Measurements from ENCODE around the gene ARID2.
A peak's percentile ranks its signal among the peaks of the same experiment; 100 is the strongest.

The ARID2 gene

DNA sequence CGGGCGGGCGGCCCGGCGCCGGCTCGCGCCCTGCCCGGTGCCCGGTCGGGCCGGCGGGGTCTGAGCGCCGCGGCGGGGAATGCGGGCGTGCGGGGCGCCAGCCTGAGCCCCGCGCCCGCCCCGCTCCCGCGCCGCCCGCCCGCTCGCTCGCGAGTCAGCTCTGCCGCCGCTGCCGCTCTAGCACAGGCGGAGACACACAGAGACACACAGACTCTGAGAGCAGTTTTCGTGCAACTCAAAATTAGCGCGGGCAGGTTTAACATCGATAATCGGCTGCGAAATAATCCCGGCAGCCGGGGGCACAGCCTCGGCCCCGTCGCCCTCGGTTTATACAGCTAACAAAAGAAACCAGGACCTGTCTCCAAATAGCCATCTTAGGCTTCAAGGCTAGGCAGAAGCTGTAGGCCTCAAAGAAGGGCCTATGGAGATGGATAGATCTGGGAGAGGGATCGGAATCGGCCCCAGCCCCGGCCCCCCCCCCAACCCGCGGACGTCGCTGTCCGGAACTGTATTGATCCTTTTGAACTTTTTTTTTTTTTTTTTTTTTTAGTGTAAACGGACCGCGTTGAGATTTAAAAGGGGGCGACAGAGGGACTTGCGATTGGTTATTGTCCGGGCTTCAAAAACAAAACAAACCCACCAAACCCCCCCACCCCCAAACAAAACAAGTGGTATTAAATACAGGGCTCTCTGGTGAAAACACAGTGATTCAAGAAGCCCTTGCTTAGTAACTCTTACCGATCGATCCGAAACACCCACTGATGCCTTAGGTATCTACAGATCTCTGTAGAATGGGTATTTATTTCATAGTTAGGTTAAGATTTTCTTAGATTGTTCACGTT lies 1.1 kb downstream of the ARID2 start:
- no peaks in the 10 kb centered on the region for H3K9me3 ChIP-seq (ENCODE audit: control insufficient read depth in 2 of 2, low read length in 2 of 2)
- H3K4me1 ChIP-seq (ENCODE audit: control insufficient read depth, insufficient read depth, low read length) = peaks cover 8% of the 10 kb centered on the region
- H3K9ac ChIP-seq (ENCODE audit: low read length in 2 of 2) = peak overlapping the region; percentile 86 to 93
- H3K27me3 ChIP-seq (ENCODE audit: control insufficient read depth in 1 of 2, insufficient read depth in 2 of 2, low read length in 2 of 2) = no peaks in the 10 kb centered on the region
- H3K27ac ChIP-seq (ENCODE audit: low read length) = peak overlapping the region; percentile 88
- H3K4me3 ChIP-seq (ENCODE audit: low read length in 2 of 2) = peak overlapping the region; percentile 79 to 89
- no peaks in the 10 kb centered on the region for H3K36me3 ChIP-seq (ENCODE audit: control insufficient read depth in 2 of 2, insufficient read depth in 2 of 2, low read length in 2 of 2)

- Histone ChIP-seq H3K27ac (ENCODE audit: low read length) (peak overlapping the region; percentile 82), H3K9me3 (ENCODE audit: control insufficient read depth in 2 of 2, low read length in 2 of 2) (no peaks in the 10 kb centered on the region), H3K4me3 (ENCODE audit: low read length in 2 of 2) (peak overlapping the region; percentile 79 to 89), H3K36me3 (ENCODE audit: control insufficient read depth in 2 of 2, insufficient read depth in 2 of 2, low read length in 2 of 2) (no peaks in the 10 kb centered on the region), H3K27me3 (ENCODE audit: control insufficient read depth in 1 of 2, insufficient read depth in 2 of 2, low read length in 2 of 2) (no peaks in the 10 kb centered on the region), H3K9ac (ENCODE audit: low read length in 2 of 2) (peak overlapping the region; percentile 86 to 93), H3K4me1 (ENCODE audit: control insufficient read depth, insufficient read depth, low read length) (peaks cover 8% of the 10 kb centered on the region)
These were observed 1.8 kb downstream of the ARID2 start for GRCh38 chr12:45731190-45731775.

DNA sequence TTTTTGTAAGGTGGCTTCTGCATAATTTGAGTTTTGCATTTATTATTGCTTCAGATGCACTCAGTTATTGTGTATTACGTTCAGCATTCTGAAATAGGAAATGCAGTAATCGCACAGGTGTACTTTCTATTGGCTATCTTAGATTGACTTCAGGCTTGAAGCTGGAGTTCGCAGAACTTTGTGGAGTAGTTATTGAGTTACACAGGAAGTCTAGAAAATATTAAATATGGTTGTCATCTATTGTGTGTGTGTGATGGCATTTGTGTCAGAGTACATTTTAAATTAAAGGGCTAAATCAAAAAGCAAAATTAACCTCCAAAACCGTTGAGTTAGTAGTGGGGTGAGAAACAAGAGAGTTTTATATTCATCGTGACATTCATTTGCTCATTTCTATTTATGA lies 2.7 kb downstream of the ARID2 start:
- Histone ChIP-seq H3K4me3 (ENCODE audit: low read length in 2 of 2) (peak overlapping the region; percentile 36 to 55), H3K9ac (ENCODE audit: low read length in 2 of 2) (peak overlapping the region in 1 of 2 donors; percentile 54), H3K9me3 (ENCODE audit: control insufficient read depth in 2 of 2, low read length in 2 of 2) (no peaks in the 10 kb centered on the region)

DNA sequence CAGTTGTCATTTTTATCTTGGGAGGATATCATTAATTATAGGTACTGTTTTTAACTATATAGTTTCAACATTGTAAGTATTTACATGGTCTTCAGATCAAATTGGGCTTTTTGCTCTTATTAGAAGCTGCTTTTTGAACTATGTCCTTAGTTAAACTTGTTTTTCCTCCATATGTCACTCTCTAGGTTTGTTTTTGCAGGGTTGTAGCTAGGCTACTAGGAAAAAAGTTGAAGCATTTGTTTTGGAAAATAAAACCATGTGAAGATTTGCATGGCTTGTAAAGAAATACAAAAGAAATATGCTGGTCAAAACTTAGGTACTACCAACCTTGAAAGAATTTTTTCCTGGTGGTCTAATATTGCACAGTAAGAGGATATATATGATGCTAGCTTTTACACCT lies 3.4 kb downstream of the ARID2 start:
- no peaks in the 10 kb centered on the region for H3K36me3 ChIP-seq (ENCODE audit: control insufficient read depth in 2 of 2, insufficient read depth in 2 of 2, low read length in 2 of 2)
- peaks cover 6% of the 10 kb centered on the region for H3K4me1 ChIP-seq (ENCODE audit: control insufficient read depth, insufficient read depth, low read length)
- H3K27ac ChIP-seq (ENCODE audit: low read length) = peak overlapping the region; percentile 1
- H3K9me3 ChIP-seq (ENCODE audit: control insufficient read depth in 2 of 2, low read length in 2 of 2) = no peaks in the 10 kb centered on the region
- H3K4me3 ChIP-seq (ENCODE audit: low read length in 2 of 2) = peak overlapping the region in 1 of 2 donors; percentile 54
- no peaks in the 10 kb centered on the region for H3K27me3 ChIP-seq (ENCODE audit: control insufficient read depth in 1 of 2, insufficient read depth in 2 of 2, low read length in 2 of 2)
- peak overlapping the region; percentile 22 to 47 for H3K9ac ChIP-seq (ENCODE audit: low read length in 2 of 2)

More for the DNA sequence above, 2.7 kb downstream of the ARID2 start:
- no peaks in the 10 kb centered on the region for H3K36me3 ChIP-seq (ENCODE audit: control insufficient read depth in 2 of 2, insufficient read depth in 2 of 2, low read length in 2 of 2)
- H3K27me3 ChIP-seq (ENCODE audit: control insufficient read depth in 1 of 2, insufficient read depth in 2 of 2, low read length in 2 of 2) = no peaks in the 10 kb centered on the region
- H3K27ac ChIP-seq (ENCODE audit: low read length) = peak overlapping the region; percentile 26
- H3K4me1 ChIP-seq (ENCODE audit: control insufficient read depth, insufficient read depth, low read length) = peaks cover 8% of the 10 kb centered on the region

DNA sequence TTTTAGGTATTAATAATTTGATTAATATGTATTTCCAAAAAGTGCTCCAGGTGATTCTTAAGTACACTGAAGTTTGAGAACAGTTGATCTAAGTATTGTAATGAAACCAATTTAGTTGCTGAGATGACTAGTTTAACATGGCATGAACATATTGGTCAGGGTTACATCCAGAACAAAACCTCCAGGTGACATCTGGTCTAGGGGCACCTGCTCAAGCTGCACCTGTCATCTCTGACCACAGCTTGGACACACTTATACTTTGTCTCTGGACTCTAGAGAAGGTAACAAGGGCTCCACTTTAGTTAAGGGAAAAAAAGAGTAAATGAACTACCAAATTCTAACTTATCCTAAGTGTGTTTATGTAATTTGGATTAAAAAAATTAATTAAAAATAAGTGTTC lies 8.1 kb downstream of the ARID2 start:
- H3K9ac ChIP-seq (ENCODE audit: low read length in 2 of 2) = no peak overlapping the region
- H3K27me3 ChIP-seq (ENCODE audit: control insufficient read depth in 1 of 2, insufficient read depth in 2 of 2, low read length in 2 of 2) = no peaks in the 10 kb centered on the region
- no peaks in the 10 kb centered on the region for H3K4me1 ChIP-seq (ENCODE audit: control insufficient read depth, insufficient read depth, low read length)
- H3K27ac ChIP-seq (ENCODE audit: low read length) = no peak overlapping the region
- H3K36me3 ChIP-seq (ENCODE audit: control insufficient read depth in 2 of 2, insufficient read depth in 2 of 2, low read length in 2 of 2) = no peaks in the 10 kb centered on the region
- H3K9me3 ChIP-seq (ENCODE audit: control insufficient read depth in 2 of 2, low read length in 2 of 2) = no peaks in the 10 kb centered on the region
- no peak overlapping the region for H3K4me3 ChIP-seq (ENCODE audit: low read length in 2 of 2)

- Histone ChIP-seq H3K27me3 (ENCODE audit: control insufficient read depth in 1 of 2, insufficient read depth in 2 of 2, low read length in 2 of 2) (no peaks in the 10 kb centered on the region), H3K4me3 (ENCODE audit: low read length in 2 of 2) (no peak overlapping the region), H3K27ac (ENCODE audit: low read length) (no peak overlapping the region), H3K9me3 (ENCODE audit: control insufficient read depth in 2 of 2, low read length in 2 of 2) (no peaks in the 10 kb centered on the region), H3K9ac (ENCODE audit: low read length in 2 of 2) (no peak overlapping the region), H3K36me3 (ENCODE audit: control insufficient read depth in 2 of 2, insufficient read depth in 2 of 2, low read length in 2 of 2) (no peaks in the 10 kb centered on the region), H3K4me1 (ENCODE audit: control insufficient read depth, insufficient read depth, low read length) (no peaks in the 10 kb centered on the region)
These were observed 13.1 kb downstream of the ARID2 start for GRCh38 chr12:45742590-45742989.

DNA sequence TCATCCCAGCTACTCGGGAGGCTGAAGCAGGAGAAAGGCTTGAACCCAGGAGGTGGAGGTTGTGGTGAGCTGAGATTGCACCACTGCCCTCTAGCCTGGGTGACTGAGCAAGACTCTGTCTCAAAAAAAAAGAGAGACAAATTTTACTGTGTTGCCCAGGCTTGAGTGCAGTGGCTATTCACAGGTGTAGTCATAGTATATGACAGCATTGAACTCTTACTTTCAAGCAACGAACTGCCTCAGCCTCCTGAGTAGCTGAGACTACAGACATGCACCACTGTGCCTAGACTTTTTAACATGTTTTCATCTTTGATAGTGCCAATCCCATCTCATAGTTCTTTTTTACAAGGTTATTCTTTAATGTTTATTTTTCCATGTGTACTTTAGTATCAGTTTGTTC lies 13.7 kb downstream of the ARID2 start:
- no peak overlapping the region for H3K27ac ChIP-seq (ENCODE audit: low read length)
- no peaks in the 10 kb centered on the region for H3K27me3 ChIP-seq (ENCODE audit: control insufficient read depth in 1 of 2, insufficient read depth in 2 of 2, low read length in 2 of 2)
- no peaks in the 10 kb centered on the region for H3K9me3 ChIP-seq (ENCODE audit: control insufficient read depth in 2 of 2, low read length in 2 of 2)
- no peaks in the 10 kb centered on the region for H3K36me3 ChIP-seq (ENCODE audit: control insufficient read depth in 2 of 2, insufficient read depth in 2 of 2, low read length in 2 of 2)
- no peak overlapping the region for H3K4me3 ChIP-seq (ENCODE audit: low read length in 2 of 2)
- H3K9ac ChIP-seq (ENCODE audit: low read length in 2 of 2) = no peak overlapping the region
- H3K4me1 ChIP-seq (ENCODE audit: control insufficient read depth, insufficient read depth, low read length) = no peaks in the 10 kb centered on the region

DNA sequence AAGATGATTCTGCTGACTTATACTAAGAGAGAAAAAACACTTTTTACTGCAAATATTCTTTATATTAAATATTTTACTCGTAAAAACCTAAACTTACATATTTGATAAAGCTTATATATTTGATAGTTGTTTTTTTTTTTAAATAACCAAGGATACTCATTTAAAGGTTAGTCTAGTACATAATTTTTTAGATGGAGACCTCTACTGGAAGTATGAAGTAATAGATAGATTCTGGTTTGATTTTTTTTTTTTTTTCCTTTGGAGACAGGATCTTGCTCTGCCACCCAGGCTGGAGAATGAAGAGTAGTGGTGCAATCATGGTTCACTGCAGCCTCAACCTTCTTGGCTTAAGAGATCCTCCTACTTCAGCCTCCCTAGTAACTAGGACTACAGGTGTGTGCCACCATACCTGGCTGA lies 16.4 kb downstream of the ARID2 start:
- no peaks in the 10 kb centered on the region for H3K36me3 ChIP-seq (ENCODE audit: control insufficient read depth in 2 of 2, insufficient read depth in 2 of 2, low read length in 2 of 2)
- no peak overlapping the region for H3K9ac ChIP-seq (ENCODE audit: low read length in 2 of 2)
- no peaks in the 10 kb centered on the region for H3K27me3 ChIP-seq (ENCODE audit: control insufficient read depth in 1 of 2, insufficient read depth in 2 of 2, low read length in 2 of 2)
- H3K9me3 ChIP-seq (ENCODE audit: control insufficient read depth in 2 of 2, low read length in 2 of 2) = no peaks in the 10 kb centered on the region
- no peaks in the 10 kb centered on the region for H3K4me1 ChIP-seq (ENCODE audit: control insufficient read depth, insufficient read depth, low read length)
- H3K27ac ChIP-seq (ENCODE audit: low read length) = no peak overlapping the region
- no peak overlapping the region for H3K4me3 ChIP-seq (ENCODE audit: low read length in 2 of 2)

- Histone ChIP-seq H3K4me3 (ENCODE audit: low read length in 2 of 2) (no peak overlapping the region), H3K36me3 (ENCODE audit: control insufficient read depth in 2 of 2, insufficient read depth in 2 of 2, low read length in 2 of 2) (no peaks in the 10 kb centered on the region), H3K4me1 (ENCODE audit: control insufficient read depth, insufficient read depth, low read length) (peaks cover 4% of the 10 kb centered on the region), H3K27me3 (ENCODE audit: control insufficient read depth in 1 of 2, insufficient read depth in 2 of 2, low read length in 2 of 2) (no peaks in the 10 kb centered on the region), H3K27ac (ENCODE audit: low read length) (no peak overlapping the region), H3K9ac (ENCODE audit: low read length in 2 of 2) (no peak overlapping the region), H3K9me3 (ENCODE audit: control insufficient read depth in 2 of 2, low read length in 2 of 2) (no peaks in the 10 kb centered on the region)
These were observed 27.2 kb downstream of the ARID2 start for GRCh38 chr12:45756666-45757065.

DNA sequence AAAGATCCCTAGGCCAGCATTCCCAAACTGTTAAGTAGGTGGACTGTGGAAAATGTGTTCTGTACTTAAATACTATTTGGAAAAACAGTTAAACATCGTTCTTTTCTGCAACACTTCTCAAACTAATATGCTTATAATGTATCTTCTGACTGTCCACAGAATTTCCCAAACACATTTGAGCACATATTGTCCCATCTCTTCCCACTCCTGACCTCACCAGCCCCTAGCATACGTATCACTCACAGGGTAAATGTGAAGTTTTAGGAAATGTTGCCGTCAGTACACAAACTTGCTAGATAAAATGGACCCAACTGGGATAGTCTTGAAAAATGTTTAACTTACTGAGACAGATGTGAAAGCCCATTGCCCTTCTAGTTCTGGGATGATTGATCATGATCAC lies 27.7 kb downstream of the ARID2 start:
- Histone ChIP-seq H3K4me1 (ENCODE audit: control insufficient read depth, insufficient read depth, low read length) (peaks cover 4% of the 10 kb centered on the region), H3K9me3 (ENCODE audit: control insufficient read depth in 2 of 2, low read length in 2 of 2) (no peaks in the 10 kb centered on the region), H3K4me3 (ENCODE audit: low read length in 2 of 2) (no peak overlapping the region), H3K9ac (ENCODE audit: low read length in 2 of 2) (no peak overlapping the region), H3K27me3 (ENCODE audit: control insufficient read depth in 1 of 2, insufficient read depth in 2 of 2, low read length in 2 of 2) (no peaks in the 10 kb centered on the region), H3K27ac (ENCODE audit: low read length) (peak overlapping the region; percentile 32), H3K36me3 (ENCODE audit: control insufficient read depth in 2 of 2, insufficient read depth in 2 of 2, low read length in 2 of 2) (no peaks in the 10 kb centered on the region)

GRCh38 chr12:45760333-45760732 lies 30.8 kb downstream of the ARID2 start:
- no peaks in the 10 kb centered on the region for H3K27me3 ChIP-seq (ENCODE audit: control insufficient read depth in 1 of 2, insufficient read depth in 2 of 2, low read length in 2 of 2)
- H3K9me3 ChIP-seq (ENCODE audit: control insufficient read depth in 2 of 2, low read length in 2 of 2) = no peaks in the 10 kb centered on the region
- no peak overlapping the region for H3K9ac ChIP-seq (ENCODE audit: low read length in 2 of 2)
- no peak overlapping the region for H3K4me3 ChIP-seq (ENCODE audit: low read length in 2 of 2)
- H3K27ac ChIP-seq (ENCODE audit: low read length) = no peak overlapping the region
- peaks cover 4% of the 10 kb centered on the region for H3K4me1 ChIP-seq (ENCODE audit: control insufficient read depth, insufficient read depth, low read length)
- H3K36me3 ChIP-seq (ENCODE audit: control insufficient read depth in 2 of 2, insufficient read depth in 2 of 2, low read length in 2 of 2) = no peaks in the 10 kb centered on the region
